COR-L47 (cell line): Measurements from ENCODE around the gene CBX1.
A peak's percentile ranks its signal among the peaks of the same experiment; 100 is the strongest.

Experiments
- DNase-seq: peaks from one replicate; lab custom pipeline; 2025; lab: John Stamatoyannopoulos, UW

Gene CBX1

GRCh38 chr17:48101012-48101720 is at the start of gene CBX1:
Gene CBX1, minus strand, starts transcription at chr17:48101478. Its CDS starts 24,474 bp downstream, at chr17:48077004.
- DNase-seq = peak; percentile 96

- DNase-seq = no peak
Observed at GRCh38 chr17:48150597-48151001, 49.3 kb upstream of the CBX1 start.

GRCh38 chr17:48149787-48150463 is 48.6 kb upstream of the CBX1 start:
- DNase-seq = no peak

GRCh38 chr17:48148854-48149786 is 47.8 kb upstream of the CBX1 start:
- DNase-seq = peak; percentile 87

- no peak for DNase-seq
Observed at GRCh38 chr17:48148029-48148770, 46.9 kb upstream of the CBX1 start.

GRCh38 chr17:48144976-48145798 is 43.9 kb upstream of the CBX1 start:
- DNase-seq = no peak

GRCh38 chr17:48144231-48144630 is 43.0 kb upstream of the CBX1 start:
- DNase-seq = no peak

GRCh38 chr17:48143629-48144028 is 42.4 kb upstream of the CBX1 start:
- peak; percentile 31 for DNase-seq

- no peak for DNase-seq
Observed at GRCh38 chr17:48139944-48140343, 38.7 kb upstream of the CBX1 start.

- DNase-seq = no peak
Observed at GRCh38 chr17:48137656-48138055, 36.4 kb upstream of the CBX1 start.

- DNase-seq = no peak
Observed at GRCh38 chr17:48134912-48135480, 33.7 kb upstream of the CBX1 start.

GRCh38 chr17:48132385-48132784 is 31.1 kb upstream of the CBX1 start:
- DNase-seq = no peak

- peak; percentile 70 for DNase-seq
Observed at GRCh38 chr17:48131216-48131824, 30.0 kb upstream of the CBX1 start.

- DNase-seq = no peak
Observed at GRCh38 chr17:48129981-48130380, 28.7 kb upstream of the CBX1 start.

- DNase-seq = no peak
Observed at GRCh38 chr17:48128400-48128799, 27.1 kb upstream of the CBX1 start.

GRCh38 chr17:48127371-48128051 is 26.2 kb upstream of the CBX1 start:
- no peak for DNase-seq

GRCh38 chr17:48126532-48126850 is 25.2 kb upstream of the CBX1 start:
- no peak for DNase-seq

- no peak for DNase-seq
Observed at GRCh38 chr17:48125829-48126531, 24.7 kb upstream of the CBX1 start.

- DNase-seq = no peak
Observed at GRCh38 chr17:48123776-48124388, 22.6 kb upstream of the CBX1 start.
